Chondrocyte (in vitro differentiated cells): ENCODE measurements around the gene OR5K1. TPM values are rescaled to one million over a fixed set of nuclear protein-coding genes. Genes with fewer than 3 reads are reported as not detected.

ENCODE experiments used
- DNase-seq: peaks from one replicate; pipeline ENCODE4 v3.0.0; 2021; ENCODE audit warnings: mixed read lengths, low spot score
- H3K27ac Mint-ChIP-seq: one replicate; pipeline ENCODE4 v1.8.0; 2021; ENCODE audit warnings: mild to moderate bottlenecking, moderate library complexity, mixed read lengths; ENCODE audit not compliant: unreplicated experiment
- H3K27me3 Mint-ChIP-seq: 2 replicates; pipeline ENCODE4 v1.8.0; 2021; ENCODE audit warnings: low read depth, mixed read lengths
- H3K36me3 Mint-ChIP-seq: 2 replicates; pipeline ENCODE4 v1.8.0; 2021; ENCODE audit warnings: low read depth, mixed read lengths
- H3K4me1 Mint-ChIP-seq: 2 replicates; pipeline ENCODE4 v1.8.0; 2021; ENCODE audit warnings: low read depth, mild to moderate bottlenecking, mixed read lengths
- H3K4me3 Mint-ChIP-seq: one replicate; pipeline ENCODE4 v1.8.0; 2021; ENCODE audit warnings: mild to moderate bottlenecking, moderate library complexity, mixed read lengths; ENCODE audit not compliant: unreplicated experiment
- H3K9me3 Mint-ChIP-seq: 2 replicates; pipeline ENCODE4 v1.8.0; 2021; ENCODE audit warnings: low read depth, mixed read lengths
- total RNA-seq: library from RNA; stranded (reverse); gene quantifications from 3 replicates; pipeline ENCODE4 v1.2.1, GENCODE V29; 2021
- TF ChIP-seq, protein P1 (sequence below): fragments of 200-600 bp; sonication (generic); IDR thresholded peaks from 2 replicates; pipeline ENCODE4 v1.5.0; 2021; ENCODE audit warnings: antibody characterized with exemption, mild to moderate bottlenecking, moderate library complexity

Gene OR5K1
- total RNA-seq, 1 donor from 2014 or later = not detected

DNA sequence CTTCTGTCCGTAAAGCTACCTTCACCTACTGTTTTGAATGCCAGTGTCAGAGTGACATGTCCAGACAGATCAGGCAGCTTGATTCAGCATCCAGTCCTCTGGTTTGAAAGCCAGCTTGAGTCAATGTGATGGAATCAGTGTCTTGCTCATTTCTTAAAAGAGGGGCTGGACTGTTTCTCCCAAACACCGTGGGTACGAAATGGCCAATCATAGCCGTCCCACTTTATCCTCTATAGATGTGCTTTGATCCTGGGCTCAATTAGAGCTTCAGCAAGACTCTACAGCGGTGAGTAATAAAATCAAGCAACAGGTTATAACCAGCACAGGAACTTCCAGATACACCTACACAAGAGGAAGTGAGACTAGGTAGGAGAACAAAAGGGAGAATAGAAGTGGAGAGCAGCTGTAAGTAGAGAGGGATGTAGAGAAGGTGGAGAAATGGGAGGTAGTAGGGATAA, 17.0 kb upstream of the OR5K1 start:
- H3K4me3 Mint-ChIP-seq = no peak overlapping the region
- H3K4me1 Mint-ChIP-seq = no peaks in the 10 kb centered on the region
- no peak for DNase-seq
- TF ChIP-seq, protein P1, sequence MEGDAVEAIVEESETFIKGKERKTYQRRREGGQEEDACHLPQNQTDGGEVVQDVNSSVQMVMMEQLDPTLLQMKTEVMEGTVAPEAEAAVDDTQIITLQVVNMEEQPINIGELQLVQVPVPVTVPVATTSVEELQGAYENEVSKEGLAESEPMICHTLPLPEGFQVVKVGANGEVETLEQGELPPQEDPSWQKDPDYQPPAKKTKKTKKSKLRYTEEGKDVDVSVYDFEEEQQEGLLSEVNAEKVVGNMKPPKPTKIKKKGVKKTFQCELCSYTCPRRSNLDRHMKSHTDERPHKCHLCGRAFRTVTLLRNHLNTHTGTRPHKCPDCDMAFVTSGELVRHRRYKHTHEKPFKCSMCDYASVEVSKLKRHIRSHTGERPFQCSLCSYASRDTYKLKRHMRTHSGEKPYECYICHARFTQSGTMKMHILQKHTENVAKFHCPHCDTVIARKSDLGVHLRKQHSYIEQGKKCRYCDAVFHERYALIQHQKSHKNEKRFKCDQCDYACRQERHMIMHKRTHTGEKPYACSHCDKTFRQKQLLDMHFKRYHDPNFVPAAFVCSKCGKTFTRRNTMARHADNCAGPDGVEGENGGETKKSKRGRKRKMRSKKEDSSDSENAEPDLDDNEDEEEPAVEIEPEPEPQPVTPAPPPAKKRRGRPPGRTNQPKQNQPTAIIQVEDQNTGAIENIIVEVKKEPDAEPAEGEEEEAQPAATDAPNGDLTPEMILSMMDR = no peak
- peaks cover 12% of the 10 kb centered on the region for H3K27me3 Mint-ChIP-seq
- no peaks in the 10 kb centered on the region for H3K36me3 Mint-ChIP-seq
- H3K9me3 Mint-ChIP-seq = no peaks in the 10 kb centered on the region
- no peak overlapping the region for H3K27ac Mint-ChIP-seq

DNA sequence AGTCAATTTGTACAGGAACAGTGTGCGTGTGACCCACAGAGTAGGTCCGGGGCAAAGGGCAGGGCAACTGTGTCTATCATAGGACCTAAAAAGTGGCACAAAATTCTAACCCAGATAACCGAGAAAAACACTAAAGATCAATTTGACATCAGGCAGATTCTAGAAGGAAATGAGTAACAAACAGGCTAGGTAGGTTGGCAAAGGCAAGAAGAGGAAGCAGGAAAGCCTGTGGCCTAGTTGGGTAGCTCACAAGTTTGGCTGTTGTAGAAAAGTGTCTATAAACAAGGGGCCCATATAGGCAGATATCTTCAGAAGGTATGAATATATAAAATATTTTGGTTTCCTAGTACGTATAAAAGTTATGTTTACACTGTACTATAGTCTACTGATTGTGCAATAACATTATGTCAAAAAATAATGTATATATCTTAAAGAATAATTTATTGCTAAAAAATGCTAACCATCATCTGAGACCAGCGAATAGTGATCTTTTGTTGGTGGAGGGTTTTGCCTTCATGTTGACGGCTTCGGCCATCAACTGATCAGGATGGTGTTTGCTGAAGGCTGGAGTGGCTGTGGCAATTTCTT, 13.3 kb upstream of the OR5K1 start:
- no peaks in the 10 kb centered on the region for H3K9me3 Mint-ChIP-seq
- TF ChIP-seq, protein P1 = no peak
- no peak overlapping the region for H3K27ac Mint-ChIP-seq
- H3K27me3 Mint-ChIP-seq = peaks cover 12% of the 10 kb centered on the region
- no peaks in the 10 kb centered on the region for H3K36me3 Mint-ChIP-seq
- no peak for DNase-seq
- H3K4me1 Mint-ChIP-seq = no peaks in the 10 kb centered on the region
- H3K4me3 Mint-ChIP-seq = no peak overlapping the region

DNA sequence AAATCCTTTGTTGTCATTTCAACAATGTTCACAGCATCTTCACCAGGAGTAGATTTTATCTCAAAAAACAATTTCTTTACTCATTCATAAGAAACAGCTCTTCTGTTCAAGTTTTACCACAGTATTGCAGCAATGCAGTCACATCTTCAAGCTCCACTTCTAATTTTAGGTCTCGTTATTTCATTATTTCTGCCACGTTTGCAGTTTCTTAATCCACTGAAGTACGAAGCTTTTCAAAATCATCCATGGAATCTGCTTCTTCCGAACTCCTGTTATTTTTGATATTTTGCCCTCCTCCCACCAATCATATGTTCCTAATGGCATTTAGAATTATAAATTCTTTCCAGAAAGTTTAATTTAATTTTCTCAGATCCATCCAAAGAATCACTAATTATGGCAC, 12.6 kb upstream of the OR5K1 start:
- peaks cover 12% of the 10 kb centered on the region for H3K27me3 Mint-ChIP-seq
- TF ChIP-seq, protein P1 = no peak
- no peak overlapping the region for H3K4me3 Mint-ChIP-seq
- H3K9me3 Mint-ChIP-seq = no peaks in the 10 kb centered on the region
- no peak overlapping the region for H3K27ac Mint-ChIP-seq
- no peaks in the 10 kb centered on the region for H3K36me3 Mint-ChIP-seq
- no peaks in the 10 kb centered on the region for H3K4me1 Mint-ChIP-seq
- DNase-seq = no peak

DNA sequence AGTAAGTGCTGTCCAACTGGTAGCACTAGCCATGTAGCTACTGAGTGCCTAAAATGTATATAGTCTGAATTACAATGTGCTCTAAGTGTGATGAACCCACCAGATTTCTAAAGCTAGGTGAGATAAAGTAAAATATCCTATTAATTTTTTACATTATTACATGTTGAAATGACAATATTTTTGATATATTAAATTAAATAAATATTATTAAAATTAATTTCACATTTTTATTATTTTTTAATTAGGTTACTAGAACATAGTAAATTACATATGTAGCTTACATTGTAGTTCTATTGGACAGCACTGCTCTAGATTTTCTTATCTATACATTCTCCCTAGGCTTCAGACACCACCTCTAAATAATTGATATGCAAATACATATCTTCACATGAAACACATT, 9.2 kb upstream of the OR5K1 start:
- TF ChIP-seq, protein P1 = no peak
- Mint-ChIP-seq H3K27me3 (peaks cover 10% of the 10 kb centered on the region), H3K4me3 (no peak overlapping the region), H3K9me3 (peaks cover 3% of the 10 kb centered on the region), H3K36me3 (no peaks in the 10 kb centered on the region), H3K27ac (no peak overlapping the region), H3K4me1 (no peaks in the 10 kb centered on the region)
- no peak for DNase-seq

DNA sequence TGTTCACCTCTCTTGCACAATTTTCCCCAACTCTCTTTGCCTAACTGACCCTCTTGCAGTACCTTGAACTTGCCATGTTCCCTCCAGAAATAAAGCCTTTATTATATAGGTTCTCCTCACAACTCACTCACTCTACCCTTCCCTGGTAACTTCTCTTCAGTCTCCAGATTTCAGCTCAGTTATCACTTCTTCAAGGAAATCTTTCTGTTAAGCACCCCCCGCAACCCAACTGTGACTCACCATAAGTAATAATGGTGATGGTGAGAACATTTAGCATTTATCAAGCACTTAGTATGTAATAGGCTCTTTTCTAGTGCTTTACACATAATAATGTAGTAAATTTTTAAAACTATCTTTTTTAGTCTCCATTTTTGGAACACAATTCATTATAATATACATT, 8.1 kb upstream of the OR5K1 start:
- H3K27ac Mint-ChIP-seq = no peak overlapping the region
- no peaks in the 10 kb centered on the region for H3K4me1 Mint-ChIP-seq
- H3K27me3 Mint-ChIP-seq = peaks cover 17% of the 10 kb centered on the region
- H3K4me3 Mint-ChIP-seq = no peak overlapping the region
- DNase-seq = no peak
- peaks cover 4% of the 10 kb centered on the region for H3K9me3 Mint-ChIP-seq
- TF ChIP-seq, protein P1 = no peak
- no peaks in the 10 kb centered on the region for H3K36me3 Mint-ChIP-seq
